ENCODE measurements around the gene FLYWCH1. TPM values are rescaled to one million over a fixed set of nuclear protein-coding genes. Genes with fewer than 3 reads are reported as not detected.

FLYWCH1 gene
- polyA plus RNA-seq, 3 donors, result 5.0 to 42.7 (median 7.1) TPM

DNA sequence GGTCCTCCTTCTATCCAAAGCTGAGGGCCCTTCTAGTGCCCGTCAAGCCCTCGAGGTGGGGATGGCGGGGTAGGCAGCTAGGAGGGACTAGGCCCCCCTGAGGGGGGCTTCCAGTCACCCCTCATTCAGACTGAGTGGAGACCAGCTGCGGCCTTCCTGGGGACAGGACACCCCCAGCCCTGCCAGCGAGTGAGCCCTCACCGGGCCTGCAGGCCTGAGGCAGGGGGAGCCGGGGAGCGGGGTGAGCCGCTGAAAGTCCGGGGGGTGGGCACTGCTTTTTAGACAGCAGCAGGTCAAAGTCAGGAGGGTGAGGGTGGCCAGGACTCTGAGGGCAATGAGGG, 43.7 kb downstream of the FLYWCH1 start:
- no peak for DNase-seq
- H3K4me2 ChIP-seq (replicated peaks; ENCODE audit: extremely low read depth, low read length, poor library complexity, severe bottlenecking), result peak overlapping the region; percentile 54
- Mint-ChIP-seq H3K4me1 (peaks cover 12% of the 10 kb centered on the region), H3K36me3 (no peaks in the 10 kb centered on the region), H3K4me3 (no peak overlapping the region), H3K27me3 (ENCODE audit: low read depth in 3 of 3) (peaks cover 4 to 22% (median 16%) of the 10 kb centered on the region in 3 donors), H3K27ac (no peak overlapping the region), H3K9me3 (peaks cover 0 to 2% (median 0%) of the 10 kb centered on the region in 7 donors)
- no peaks in the 10 kb centered on the region for H3K79me2 ChIP-seq (ENCODE audit: insufficient read depth, low read length)
- peaks cover 13 to 15% of the 10 kb centered on the region in 2 donors for H3K4me1 ChIP-seq (ENCODE audit: control insufficient read depth in 1 of 2, insufficient read depth in 2 of 2, low read length in 2 of 2)
- intact Hi-C loops (cut with micrococcal nuclease), result no loop called here
- no peaks in the 10 kb centered on the region for H4K20me1 ChIP-seq (ENCODE audit: insufficient read depth, low read length)
- TF ChIP-seq, protein P1, sequence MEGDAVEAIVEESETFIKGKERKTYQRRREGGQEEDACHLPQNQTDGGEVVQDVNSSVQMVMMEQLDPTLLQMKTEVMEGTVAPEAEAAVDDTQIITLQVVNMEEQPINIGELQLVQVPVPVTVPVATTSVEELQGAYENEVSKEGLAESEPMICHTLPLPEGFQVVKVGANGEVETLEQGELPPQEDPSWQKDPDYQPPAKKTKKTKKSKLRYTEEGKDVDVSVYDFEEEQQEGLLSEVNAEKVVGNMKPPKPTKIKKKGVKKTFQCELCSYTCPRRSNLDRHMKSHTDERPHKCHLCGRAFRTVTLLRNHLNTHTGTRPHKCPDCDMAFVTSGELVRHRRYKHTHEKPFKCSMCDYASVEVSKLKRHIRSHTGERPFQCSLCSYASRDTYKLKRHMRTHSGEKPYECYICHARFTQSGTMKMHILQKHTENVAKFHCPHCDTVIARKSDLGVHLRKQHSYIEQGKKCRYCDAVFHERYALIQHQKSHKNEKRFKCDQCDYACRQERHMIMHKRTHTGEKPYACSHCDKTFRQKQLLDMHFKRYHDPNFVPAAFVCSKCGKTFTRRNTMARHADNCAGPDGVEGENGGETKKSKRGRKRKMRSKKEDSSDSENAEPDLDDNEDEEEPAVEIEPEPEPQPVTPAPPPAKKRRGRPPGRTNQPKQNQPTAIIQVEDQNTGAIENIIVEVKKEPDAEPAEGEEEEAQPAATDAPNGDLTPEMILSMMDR (IDR thresholded peaks at IDR 0.05), result no peak
- WGBS (ENCODE audit: insufficient coverage), result 10% methylated on average over 4 of the region's 10 CpGs
- no peak overlapping the region for H3K27ac ChIP-seq (ENCODE audit: low read depth in 1 of 2, low read length in 2 of 2)
- H3K4me3 ChIP-seq (replicated peaks in 1 of 3; ENCODE audit: low read depth in 2 of 3, low read length in 3 of 3), result no peak overlapping the region
- peaks cover 0 to under 1% of the 10 kb centered on the region in 2 donors for H3K27me3 ChIP-seq (ENCODE audit: control insufficient read depth in 2 of 2, insufficient read depth in 2 of 2, low read length in 2 of 2)
- H3K9ac ChIP-seq (ENCODE audit: insufficient read depth, low read length, poor library complexity, severe bottlenecking), result peak overlapping the region; percentile 15
- no peaks in the 10 kb centered on the region for H3K36me3 ChIP-seq (replicated peaks in 1 of 2; ENCODE audit: control insufficient read depth in 1 of 2, insufficient read depth in 2 of 2, low read length in 2 of 2)
- H2AFZ ChIP-seq (ENCODE audit: insufficient read depth, low read depth, low read length, poor library complexity, severe bottlenecking), result peak overlapping the region; percentile 81
- H3K9me3 ChIP-seq (replicated peaks in 1 of 2; ENCODE audit: control insufficient read depth in 1 of 2, insufficient read depth in 1 of 2, low read length in 2 of 2), result no peaks in the 10 kb centered on the region

- H3K79me2 ChIP-seq (ENCODE audit: insufficient read depth, low read length), result no peaks in the 10 kb centered on the region
- peak; percentile 13 to 63 (median 14) for DNase-seq
- intact Hi-C loops (cut with micrococcal nuclease), result no loop called here
- H3K9ac ChIP-seq (ENCODE audit: insufficient read depth, low read length, poor library complexity, severe bottlenecking), result peak overlapping the region; percentile 25
- no peaks in the 10 kb centered on the region for H4K20me1 ChIP-seq (ENCODE audit: insufficient read depth, low read length)
- peaks cover 13 to 15% of the 10 kb centered on the region in 2 donors for H3K4me1 ChIP-seq (ENCODE audit: control insufficient read depth in 1 of 2, insufficient read depth in 2 of 2, low read length in 2 of 2)
- H3K36me3 ChIP-seq (replicated peaks in 1 of 2; ENCODE audit: control insufficient read depth in 1 of 2, insufficient read depth in 2 of 2, low read length in 2 of 2), result no peaks in the 10 kb centered on the region
- TF ChIP-seq, protein P1 (IDR thresholded peaks at IDR 0.05), result no peak
- H3K4me3 Mint-ChIP-seq, result peak overlapping the region; percentile 27 to 67
- peak overlapping the region; percentile 54 for H3K4me2 ChIP-seq (replicated peaks; ENCODE audit: extremely low read depth, low read length, poor library complexity, severe bottlenecking)
- H3K4me1 Mint-ChIP-seq, result peaks cover 12% of the 10 kb centered on the region
- H3K4me3 ChIP-seq (replicated peaks in 1 of 3; ENCODE audit: low read depth in 2 of 3, low read length in 3 of 3), result peak overlapping the region in 1 of 3 experiments; percentile 47
- H2AFZ ChIP-seq (ENCODE audit: insufficient read depth, low read depth, low read length, poor library complexity, severe bottlenecking), result peak overlapping the region; percentile 81
- H3K27me3 Mint-ChIP-seq (ENCODE audit: low read depth in 3 of 3), result peaks cover 4 to 26% (median 19%) of the 10 kb centered on the region in 3 donors
- whole genome bisulfite sequencing (ENCODE audit: insufficient coverage), result 7% methylated on average over 21 of the region's 21 CpGs
- H3K9me3 Mint-ChIP-seq, result peaks cover 0 to 2% (median 0%) of the 10 kb centered on the region in 7 donors
- no peaks in the 10 kb centered on the region for H3K9me3 ChIP-seq (replicated peaks in 1 of 2; ENCODE audit: control insufficient read depth in 1 of 2, insufficient read depth in 1 of 2, low read length in 2 of 2)
- no peak overlapping the region for H3K27ac Mint-ChIP-seq
- no peak overlapping the region for H3K27ac ChIP-seq (ENCODE audit: low read depth in 1 of 2, low read length in 2 of 2)
- H3K36me3 Mint-ChIP-seq, result no peaks in the 10 kb centered on the region
- peaks cover 0 to 5% of the 10 kb centered on the region in 2 donors for H3K27me3 ChIP-seq (ENCODE audit: control insufficient read depth in 2 of 2, insufficient read depth in 2 of 2, low read length in 2 of 2)
These were observed 44.2 kb downstream of the FLYWCH1 start for GRCh38 chr16:2955779-2956578.

Measured in CD14-positive monocyte (primary cell).